ENCODE results near the gene ZNF747.
A peak's percentile ranks its signal among the peaks of the same experiment; 100 is the strongest.
"Not testable (repeated sequence)": the region's sequence is repeated elsewhere in the genome, so short reads cannot be mapped to it uniquely, and the experiment has no call there.

ZNF747 gene

GRCh38 chr16:30533748-30534367 is 800 bp downstream of the ZNF747 start:
- peak; percentile 49 for DNase-seq (ENCODE audit: low spot score)

DNA sequence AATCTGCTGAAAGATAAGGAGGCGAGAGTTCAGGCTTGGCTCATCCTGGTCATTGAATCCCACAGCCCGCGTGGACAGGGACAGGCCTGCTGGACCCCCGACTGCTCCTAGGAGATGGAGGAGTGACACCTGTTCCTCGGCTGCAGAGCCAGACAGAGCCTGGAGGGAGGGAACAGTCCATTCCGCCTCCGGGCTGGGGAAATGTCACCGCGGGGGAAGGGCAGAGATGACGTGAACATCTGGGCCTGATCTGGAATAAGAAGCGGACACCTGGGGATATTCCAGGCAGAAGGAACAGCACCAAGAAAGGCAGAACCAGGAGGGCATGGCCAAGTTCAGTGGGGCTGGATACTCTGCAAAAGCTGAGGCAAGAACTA is 1.5 kb downstream of the ZNF747 start:
- no peak for DNase-seq (ENCODE audit: low spot score)

DNA sequence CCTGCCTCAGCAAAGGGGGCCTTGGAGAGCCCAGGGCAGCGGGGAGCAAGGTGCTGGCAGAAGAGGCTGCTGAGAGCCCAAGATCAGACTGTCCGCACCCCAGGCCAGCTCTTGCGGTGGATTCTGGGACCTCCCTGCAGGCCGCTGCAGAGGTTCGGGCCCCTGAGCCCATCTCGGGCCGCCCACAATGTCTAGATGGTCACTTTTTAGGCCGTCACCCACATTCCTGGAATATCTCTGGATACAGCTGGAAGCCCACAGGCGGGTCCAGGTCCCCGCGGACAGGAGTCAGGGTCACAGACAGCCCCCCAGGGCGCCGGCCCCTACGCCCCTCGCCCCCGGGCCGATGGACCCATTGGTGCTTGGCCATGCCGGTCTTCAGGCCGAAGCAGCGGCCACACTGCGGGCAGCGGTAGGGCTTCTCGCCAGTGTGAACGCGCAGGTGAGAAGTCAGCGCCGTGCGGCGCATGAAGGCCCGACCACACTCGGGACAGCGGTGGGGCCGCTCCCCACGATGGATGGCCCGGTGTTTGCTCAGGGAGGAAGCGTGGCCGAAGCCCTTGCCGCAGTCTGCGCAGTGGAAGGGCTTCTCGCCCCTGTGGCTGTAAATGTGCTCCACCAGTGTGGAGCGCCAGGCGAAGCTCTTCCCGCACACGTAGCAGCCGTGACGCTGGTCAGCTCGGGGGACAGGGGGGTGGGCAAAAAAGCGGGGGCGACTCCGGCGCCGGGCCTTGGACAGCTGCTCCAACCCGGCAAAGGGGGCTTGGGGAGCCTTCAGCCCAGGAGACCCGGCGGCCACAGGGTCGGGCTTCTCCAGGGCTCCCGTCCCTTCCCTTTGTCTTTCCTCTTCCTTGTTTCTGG is 2.1 kb downstream of the ZNF747 start:
- DNase-seq (ENCODE audit: low spot score), result no peak

DNA sequence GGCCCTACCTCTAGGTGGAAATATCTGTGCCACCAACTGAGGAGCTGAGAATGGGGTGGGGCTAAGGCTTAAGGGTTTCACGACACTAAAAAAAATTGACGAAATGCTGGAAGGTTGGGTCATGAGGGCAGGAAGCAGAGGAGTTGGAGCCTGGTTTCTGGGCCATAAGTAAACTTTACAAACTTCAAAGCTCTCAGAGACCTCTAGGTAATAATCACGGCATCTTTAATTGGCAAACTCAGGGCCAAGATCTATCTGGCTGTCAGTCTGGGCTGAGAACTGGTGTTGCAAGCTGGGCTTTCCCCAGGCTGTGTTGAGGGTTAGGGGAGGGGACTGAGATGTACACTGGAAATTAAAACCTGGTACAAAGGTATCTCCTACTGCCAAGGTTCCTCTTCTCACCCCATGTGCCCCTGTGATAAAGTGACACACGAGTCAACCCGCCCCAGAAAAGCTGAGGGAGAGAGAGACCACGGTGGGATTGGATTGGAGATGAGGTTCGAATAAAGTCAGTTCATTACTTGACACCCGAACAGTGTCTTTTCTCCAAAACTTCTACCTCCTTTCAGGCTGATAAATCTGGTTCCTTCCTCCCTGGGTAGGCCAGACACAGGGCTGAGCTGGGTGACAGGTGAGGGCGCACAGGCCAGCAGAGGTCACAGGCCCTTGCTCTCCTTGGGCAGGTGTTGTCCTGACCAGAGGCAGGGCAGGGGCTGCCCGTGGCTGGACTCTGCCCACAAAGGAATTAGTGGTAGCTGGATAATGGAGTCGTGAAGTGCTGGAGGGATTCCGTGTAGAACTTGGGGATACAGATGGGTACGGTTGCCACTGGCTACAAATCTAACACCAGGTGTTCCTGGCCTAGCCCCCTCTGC is 4.3 kb downstream of the ZNF747 start:
- no peak for DNase-seq (ENCODE audit: low spot score)

- no peak for DNase-seq (ENCODE audit: low spot score)
Measured at GRCh38 chr16:30528799-30529457, 5.7 kb downstream of the ZNF747 start.

GRCh38 chr16:30527635-30528178 is 7.0 kb downstream of the ZNF747 start:
- no peak for DNase-seq (ENCODE audit: low spot score)

DNA sequence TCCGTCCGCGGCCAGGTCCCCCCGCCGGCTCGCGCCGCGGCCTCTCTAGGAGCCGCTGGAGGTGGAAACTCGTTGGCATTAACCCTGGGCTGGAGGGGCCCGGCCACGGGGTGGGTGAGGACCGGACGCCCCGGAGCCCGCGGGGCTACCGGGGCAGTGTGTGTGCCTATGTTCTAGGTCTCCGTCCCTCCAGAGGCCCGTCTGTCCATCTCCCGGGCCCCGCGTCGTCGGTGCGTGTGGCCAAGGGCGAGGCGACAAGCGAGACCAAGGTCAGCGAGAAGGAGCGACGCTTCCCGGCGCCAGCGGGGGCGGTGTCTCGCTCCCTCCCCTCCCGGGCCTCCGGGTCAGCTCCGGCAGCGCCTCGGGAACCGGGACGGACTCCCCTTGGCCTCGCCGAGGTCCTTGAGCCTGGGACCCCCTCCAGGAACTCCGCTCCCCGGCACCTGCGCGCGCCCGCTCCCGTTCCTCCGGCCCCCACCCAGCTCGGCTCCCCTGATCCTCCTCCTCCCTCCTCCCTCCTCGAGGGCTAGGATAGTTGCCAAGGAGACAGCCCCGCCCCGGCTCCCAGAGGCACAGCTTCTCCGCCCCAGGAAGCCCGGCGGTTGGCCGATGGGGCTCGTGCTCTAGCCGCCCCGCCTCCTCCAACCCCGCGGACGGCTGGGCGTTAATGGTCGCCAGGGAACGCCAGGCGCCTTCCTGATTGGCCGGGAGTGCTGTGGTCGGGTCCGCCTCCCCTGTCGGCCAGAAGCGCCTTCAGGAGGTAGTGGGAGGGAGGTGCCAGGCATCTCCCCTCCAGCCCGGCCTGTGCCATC is 7.6 kb downstream of the ZNF747 start:
- DNase-seq (ENCODE audit: low spot score), result peak; percentile 96

GRCh38 chr16:30526137-30526822 is 8.4 kb downstream of the ZNF747 start, which contains the start of gene ZNF768:
Gene ZNF768, minus strand, starts transcription at chr16:30526566. Its CDS starts 153 bp downstream, at chr16:30526413.
- DNase-seq (ENCODE audit: low spot score), result no peak

DNA sequence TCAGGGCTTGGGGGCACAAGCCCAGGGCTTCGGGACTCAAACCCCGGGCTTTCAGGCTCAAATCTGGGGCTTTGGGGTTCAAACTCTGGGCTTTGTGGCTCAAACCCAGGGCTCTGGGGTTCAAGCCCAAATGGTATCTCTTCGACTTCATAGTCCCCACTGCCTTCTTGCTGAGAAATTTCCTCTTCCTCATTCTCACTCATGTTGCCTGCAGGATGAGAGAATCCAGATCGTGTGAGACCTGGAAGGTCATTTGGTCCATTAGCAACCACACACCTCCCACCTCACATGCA is 8.9 kb downstream of the ZNF747 start:
- DNase-seq (ENCODE audit: low spot score), result no peak

GRCh38 chr16:30524575-30525568 is 9.8 kb downstream of the ZNF747 start:
- no peak for DNase-seq (ENCODE audit: low spot score)

- DNase-seq (ENCODE audit: low spot score), result no peak
Measured at GRCh38 chr16:30523768-30524574, 10.7 kb downstream of the ZNF747 start.

- not testable (repeated sequence) for DNase-seq (ENCODE audit: low spot score)
Measured at GRCh38 chr16:30522702-30523463, 11.8 kb downstream of the ZNF747 start.

GRCh38 chr16:30521873-30522641 is 12.6 kb downstream of the ZNF747 start:
- no peak for DNase-seq (ENCODE audit: low spot score)

- no peak for DNase-seq (ENCODE audit: low spot score)
Measured at GRCh38 chr16:30521476-30521872, 13.2 kb downstream of the ZNF747 start.

DNA sequence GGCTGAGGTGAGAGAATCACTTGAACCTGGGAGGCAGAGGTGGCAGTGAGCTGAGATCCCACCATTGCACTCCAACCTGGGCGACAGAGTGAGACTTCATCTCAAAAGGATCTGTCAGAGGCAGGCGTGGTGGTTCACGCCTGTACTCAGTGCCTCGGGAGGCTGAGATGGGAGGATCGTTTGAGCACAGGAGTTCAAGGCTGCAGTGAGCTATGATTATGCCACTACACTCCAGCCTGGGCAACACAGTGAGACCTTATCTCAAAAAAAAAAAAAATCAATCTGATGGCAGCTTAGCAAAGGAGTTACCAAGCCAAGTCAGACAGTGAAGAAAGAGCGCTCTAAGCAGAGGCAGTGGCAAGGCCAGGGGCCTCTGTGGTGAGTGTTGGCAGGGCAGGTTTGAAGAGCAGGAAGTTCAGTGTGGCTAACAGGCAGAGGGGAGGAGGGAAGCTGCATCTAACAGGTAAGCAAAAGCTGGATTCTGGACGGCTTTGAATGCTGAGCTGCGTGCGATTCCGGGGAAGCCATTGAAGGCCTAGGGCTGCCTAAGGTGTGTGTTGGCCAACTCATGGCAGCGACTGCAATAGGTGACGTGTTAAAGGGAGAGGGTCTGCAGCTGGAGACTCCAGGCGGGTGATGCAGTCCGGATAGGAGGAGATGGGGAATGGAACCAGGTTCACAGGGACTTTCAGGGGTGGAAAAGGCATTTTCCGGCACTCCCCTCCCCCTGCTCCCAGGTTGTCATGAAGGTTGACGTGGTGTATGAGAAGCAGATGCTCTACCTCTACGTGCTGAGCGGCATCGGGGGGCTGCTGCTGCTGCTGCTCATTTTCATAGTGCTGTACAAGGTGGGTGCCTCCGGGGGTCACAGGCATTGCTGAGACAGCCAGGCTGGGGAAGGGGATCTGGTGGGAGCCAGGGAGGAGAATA is 15.3 kb downstream of the ZNF747 start:
- DNase-seq (ENCODE audit: low spot score), result no peak

DNA sequence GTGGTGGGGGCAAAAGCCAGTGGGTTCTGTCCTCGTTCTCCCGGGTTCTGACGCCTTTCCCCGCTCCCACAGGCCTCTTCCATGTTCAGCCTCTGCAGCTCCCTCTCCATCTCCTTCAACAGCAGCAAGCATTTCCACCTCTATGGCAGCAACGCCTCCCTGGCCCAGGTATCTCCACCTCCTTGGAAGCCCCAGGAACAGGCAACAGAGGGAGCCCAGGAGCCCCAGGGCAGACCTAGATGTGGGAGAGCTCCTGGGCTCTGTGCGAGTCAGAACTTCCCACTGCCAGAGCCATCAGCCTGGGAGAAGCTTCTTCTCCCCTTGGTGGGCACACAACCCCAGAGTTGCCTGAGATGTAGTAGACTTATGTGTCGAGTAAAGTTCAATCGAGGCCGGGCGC is 16.1 kb downstream of the ZNF747 start:
- DNase-seq (ENCODE audit: low spot score), result no peak

Measured in D341Med (cell line).